ENCODE results near the gene PLA2G15. TPM values are rescaled to one million over a fixed set of nuclear protein-coding genes. Genes with fewer than 3 reads are reported as not detected.
A peak's percentile ranks its signal among the peaks of the same experiment; 100 is the strongest.

The PLA2G15 gene
- polyA plus RNA-seq, 6 donors from 2014 or later, result 4.3 to 9.8 (median 5.8) TPM; not detected in 1

- DNase-seq (no peak), ATAC-seq (ENCODE audit: low read depth in 2 of 2) (no peak)
- H3K4me1 Mint-ChIP-seq, result peaks cover 11 to 30% (median 23%) of the 10 kb centered on the region in 3 donors
- H3K36me3 Mint-ChIP-seq, result peaks cover 15 to 16% of the 10 kb centered on the region in 2 donors
- no peak overlapping the region for H3K4me3 Mint-ChIP-seq
- no peaks in the 10 kb centered on the region for H3K9me3 Mint-ChIP-seq
- peak overlapping the region in 2 of 6 donors; percentile 61 to 80 for H3K27ac Mint-ChIP-seq
- no peaks in the 10 kb centered on the region for H3K27me3 Mint-ChIP-seq
These were observed 61.5 kb downstream of the PLA2G15 start for GRCh38 chr16:68306633-68307032.

GRCh38 chr16:68309799-68310198, 64.6 kb downstream of the PLA2G15 start:
- H3K36me3 Mint-ChIP-seq, result no peaks in the 10 kb centered on the region
- H3K4me1 Mint-ChIP-seq, result peaks cover 21 to 51% (median 39%) of the 10 kb centered on the region in 3 donors
- no peak for DNase-seq

DNA sequence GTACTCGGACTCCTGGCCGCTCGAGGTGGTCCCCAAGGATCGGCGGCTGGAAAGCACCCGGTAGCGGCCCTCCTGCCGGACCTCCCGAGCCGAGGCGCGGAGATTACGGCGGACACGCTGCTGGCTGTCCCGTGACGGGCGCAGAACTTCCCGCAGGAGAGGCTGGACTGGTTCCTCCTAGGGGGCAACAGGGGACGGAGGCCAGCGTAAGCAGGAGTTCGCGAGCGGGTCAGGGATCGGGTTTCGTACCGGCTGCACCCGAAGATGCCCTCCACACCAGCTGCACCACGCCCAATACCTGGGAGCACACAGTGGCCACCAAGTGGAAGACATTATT, 65.2 kb downstream of the PLA2G15 start:
- Mint-ChIP-seq H3K4me1 (peaks cover 21 to 52% (median 39%) of the 10 kb centered on the region in 3 donors), H3K4me3 (peak overlapping the region; percentile 90 to 99 (median 98)), H3K36me3 (no peaks in the 10 kb centered on the region), H3K27me3 (no peaks in the 10 kb centered on the region), H3K9me3 (no peaks in the 10 kb centered on the region), H3K27ac (peak overlapping the region in 5 of 6 donors; percentile 90 to 98 (median 95))
- no peak for DNase-seq
- ATAC-seq (ENCODE audit: low read depth in 2 of 2), result no peak

More at GRCh38 chr16:68309799-68310198, 64.6 kb downstream of the PLA2G15 start:
- no peaks in the 10 kb centered on the region for H3K9me3 Mint-ChIP-seq
- H3K27ac Mint-ChIP-seq, result peak overlapping the region in 4 of 6 donors; percentile 44 to 94 (median 88)
- no peaks in the 10 kb centered on the region for H3K27me3 Mint-ChIP-seq
- H3K4me3 Mint-ChIP-seq, result peak overlapping the region; percentile 90 to 99 (median 98)
- ATAC-seq (ENCODE audit: low read depth in 2 of 2), result no peak

Other genes starting within 250 kb of the PLA2G15 start
- 100 to 1,000 TPM in 1 of 6 donors, 10 to 100 TPM in 5; 57.3 to 125 (median 75.1) TPM for gene DPEP2, start 245.9 kb upstream of the PLA2G15 start, polyA plus RNA-seq (ENCODE audit: low read depth in 6 of 6)
- under 1 TPM in 1 of 6 donors, not detected in 5; 0.45 TPM for gene DPEP2NB, start 229.5 kb upstream of the PLA2G15 start, polyA plus RNA-seq (ENCODE audit: low read depth in 6 of 6)
- gene DDX28, start 222.1 kb upstream of the PLA2G15 start, polyA plus RNA-seq (ENCODE audit: low read depth in 6 of 6), result 10 to 100 TPM; 39.8 to 71.5 (median 48.8) TPM
- 10 to 100 TPM; 36.8 to 51.8 (median 49.9) TPM for gene DUS2, start 222.1 kb upstream of the PLA2G15 start, polyA plus RNA-seq (ENCODE audit: low read depth in 6 of 6)
- 100 to 1,000 TPM in 2 of 6 donors, 10 to 100 TPM in 4; 74.8 to 147 (median 96.7) TPM for gene NFATC3, start 160.0 kb upstream of the PLA2G15 start, polyA plus RNA-seq (ENCODE audit: low read depth in 6 of 6)
- gene ESRP2, start 9.2 kb upstream of the PLA2G15 start, polyA plus RNA-seq (ENCODE audit: low read depth in 6 of 6), result 1 to 10 TPM in 2 of 6 donors, under 1 TPM in 3, not detected in 1; 0.32 to 2.8 (median 0.87) TPM
- gene SLC7A6, start 19.2 kb downstream of the PLA2G15 start, polyA plus RNA-seq (ENCODE audit: low read depth in 6 of 6), result 10 to 100 TPM in 5 of 6 donors, 1 to 10 TPM in 1; 6.5 to 16.4 (median 13.5) TPM
- gene SLC7A6OS, start 65.6 kb downstream of the PLA2G15 start, polyA plus RNA-seq (ENCODE audit: low read depth in 6 of 6), result 10 to 100 TPM; 14.0 to 26.1 (median 17.7) TPM
- gene PRMT7, start 65.6 kb downstream of the PLA2G15 start, polyA plus RNA-seq (ENCODE audit: low read depth in 6 of 6), result 10 to 100 TPM; 14.8 to 34.8 (median 23.1) TPM
- gene SMPD3, start 203.1 kb downstream of the PLA2G15 start, polyA plus RNA-seq (ENCODE audit: low read depth in 6 of 6), result 1 to 10 TPM in 1 of 6 donors, under 1 TPM in 4, not detected in 1; 0.18 to 2.2 (median 0.41) TPM